GM12865 (cell line): ENCODE results near the gene PTGDS.

Experiments used
- DNase-seq: peaks from one replicate; pipeline ENCODE4 v3.0.0; 2010; ENCODE audit warnings: low read depth
- H3K4me3 ChIP-seq: 2 replicates; pipeline ENCODE4 v1.5.1; 2011; ENCODE audit warnings: mild to moderate bottlenecking, low read depth, low read length, control low read depth
- TF ChIP-seq, protein P1 (sequence below): IDR thresholded peaks from 2 replicates; pipeline ENCODE4 v1.5.1; 2011; ENCODE audit warnings: low read length, control low read depth, low read depth, inconsistent platforms; ENCODE audit not compliant: insufficient read depth; ENCODE audit errors: missing control alignments

Gene PTGDS

GRCh38 chr9:136946228-136947027 is 30.9 kb upstream of the PTGDS start:
- H3K4me3 ChIP-seq: no peak overlapping the region
- DNase-seq: no peak
- TF ChIP-seq, protein P1, sequence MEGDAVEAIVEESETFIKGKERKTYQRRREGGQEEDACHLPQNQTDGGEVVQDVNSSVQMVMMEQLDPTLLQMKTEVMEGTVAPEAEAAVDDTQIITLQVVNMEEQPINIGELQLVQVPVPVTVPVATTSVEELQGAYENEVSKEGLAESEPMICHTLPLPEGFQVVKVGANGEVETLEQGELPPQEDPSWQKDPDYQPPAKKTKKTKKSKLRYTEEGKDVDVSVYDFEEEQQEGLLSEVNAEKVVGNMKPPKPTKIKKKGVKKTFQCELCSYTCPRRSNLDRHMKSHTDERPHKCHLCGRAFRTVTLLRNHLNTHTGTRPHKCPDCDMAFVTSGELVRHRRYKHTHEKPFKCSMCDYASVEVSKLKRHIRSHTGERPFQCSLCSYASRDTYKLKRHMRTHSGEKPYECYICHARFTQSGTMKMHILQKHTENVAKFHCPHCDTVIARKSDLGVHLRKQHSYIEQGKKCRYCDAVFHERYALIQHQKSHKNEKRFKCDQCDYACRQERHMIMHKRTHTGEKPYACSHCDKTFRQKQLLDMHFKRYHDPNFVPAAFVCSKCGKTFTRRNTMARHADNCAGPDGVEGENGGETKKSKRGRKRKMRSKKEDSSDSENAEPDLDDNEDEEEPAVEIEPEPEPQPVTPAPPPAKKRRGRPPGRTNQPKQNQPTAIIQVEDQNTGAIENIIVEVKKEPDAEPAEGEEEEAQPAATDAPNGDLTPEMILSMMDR: no peak

GRCh38 chr9:136947028-136947891 is 30.0 kb upstream of the PTGDS start:
- TF ChIP-seq, protein P1: no peak
- no peak overlapping the region for H3K4me3 ChIP-seq
- DNase-seq: no peak

- TF ChIP-seq, protein P1: peak; percentile 57
- no peak overlapping the region for H3K4me3 ChIP-seq
- DNase-seq: peak; percentile 52
Observed at GRCh38 chr9:136947955-136948510, 29.3 kb upstream of the PTGDS start.

DNA sequence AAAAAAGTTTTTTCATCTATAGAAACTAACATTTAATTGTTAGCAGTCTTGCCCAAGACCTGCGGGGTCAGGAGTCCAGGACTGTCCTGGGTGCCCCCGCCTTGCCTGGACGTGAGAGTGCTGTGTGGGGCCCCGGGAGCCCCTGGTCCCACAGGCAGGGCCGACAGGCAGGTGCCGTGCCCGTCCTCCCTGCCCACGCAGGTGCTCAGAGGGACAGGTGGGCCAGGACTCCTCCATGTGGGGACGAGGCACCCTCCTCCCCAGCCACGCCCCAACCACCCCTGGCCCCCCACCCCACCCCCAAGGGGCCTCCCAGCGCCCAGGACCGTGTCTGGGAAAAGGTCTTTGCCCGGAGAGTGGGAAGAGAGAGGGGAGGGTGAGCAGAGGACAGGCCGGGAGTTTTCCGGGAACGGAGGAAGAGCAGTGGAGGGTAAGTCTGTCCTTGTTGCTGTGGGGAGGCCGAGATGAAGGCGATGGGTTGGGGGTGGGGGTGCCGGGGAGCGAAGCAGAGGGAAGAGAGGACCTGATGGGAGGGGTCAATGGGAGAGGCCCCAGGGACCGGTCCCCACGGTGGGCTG is 28.0 kb upstream of the PTGDS start:
- DNase-seq: no peak
- H3K4me3 ChIP-seq: peak overlapping the region; percentile 81
- TF ChIP-seq, protein P1: no peak

DNA sequence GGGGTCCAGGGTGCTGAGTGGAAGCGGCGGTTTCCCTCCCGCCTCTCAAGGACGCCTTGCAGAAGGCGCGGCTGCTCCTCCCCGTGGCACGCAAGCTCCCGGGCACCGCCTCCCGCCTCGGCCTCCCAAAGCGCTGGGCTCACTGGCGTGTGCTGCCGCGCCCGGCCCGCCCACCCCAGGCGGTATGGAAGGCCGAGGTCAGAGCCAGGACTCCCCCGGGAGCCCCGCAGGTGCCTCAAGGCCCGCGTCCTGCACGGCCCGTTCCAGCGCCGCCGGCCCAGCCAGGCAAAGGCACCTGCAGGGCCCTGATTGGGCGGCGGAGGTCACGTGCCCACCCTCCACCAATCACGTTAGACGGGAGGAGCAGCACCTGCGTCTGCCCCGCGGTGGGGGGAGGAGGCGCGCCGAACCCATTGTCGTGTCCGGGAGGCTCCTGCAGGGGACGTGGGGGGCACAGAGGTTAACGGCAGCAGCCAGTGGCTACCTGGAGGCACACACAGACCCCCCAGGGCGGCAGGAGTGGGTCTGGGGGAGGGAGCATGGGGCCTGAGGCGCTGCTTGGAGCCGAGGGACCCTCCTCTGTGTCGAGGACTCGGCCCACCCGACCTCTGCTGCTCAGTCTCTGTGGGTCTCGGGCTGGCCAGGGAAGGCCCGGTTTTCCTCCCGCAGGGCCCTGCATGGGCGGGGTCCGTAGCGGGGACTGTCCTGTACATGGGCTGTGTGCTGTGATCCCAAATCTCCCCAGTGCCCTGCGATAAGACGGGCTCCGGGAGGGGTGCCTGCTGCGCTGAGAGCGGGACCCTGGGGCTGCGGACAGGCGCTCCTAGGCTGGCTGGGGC is 27.3 kb upstream of the PTGDS start:
- H3K4me3 ChIP-seq: peak overlapping the region; percentile 81
- DNase-seq: peak; percentile 97
- TF ChIP-seq, protein P1: peak; percentile 6
